GM19397 (cell line): ENCODE results near the gene PACRG.

Experiments
- ATAC-seq: cut with Tn5 transposase; IDR thresholded peaks from one replicate; pipeline ENCODE4 v1.9.1; 2021; ENCODE audit warnings: mild to moderate bottlenecking, moderate library complexity; ENCODE audit not compliant: unreplicated experiment

Gene PACRG

GRCh38 chr6:162773996-162774395, 46.2 kb downstream of the PACRG start:
- ATAC-seq, result no peak

GRCh38 chr6:162777091-162777490, 49.3 kb downstream of the PACRG start:
- ATAC-seq, result no peak

- ATAC-seq, result no peak
These were observed 50.8 kb downstream of the PACRG start for GRCh38 chr6:162778603-162779002.

DNA sequence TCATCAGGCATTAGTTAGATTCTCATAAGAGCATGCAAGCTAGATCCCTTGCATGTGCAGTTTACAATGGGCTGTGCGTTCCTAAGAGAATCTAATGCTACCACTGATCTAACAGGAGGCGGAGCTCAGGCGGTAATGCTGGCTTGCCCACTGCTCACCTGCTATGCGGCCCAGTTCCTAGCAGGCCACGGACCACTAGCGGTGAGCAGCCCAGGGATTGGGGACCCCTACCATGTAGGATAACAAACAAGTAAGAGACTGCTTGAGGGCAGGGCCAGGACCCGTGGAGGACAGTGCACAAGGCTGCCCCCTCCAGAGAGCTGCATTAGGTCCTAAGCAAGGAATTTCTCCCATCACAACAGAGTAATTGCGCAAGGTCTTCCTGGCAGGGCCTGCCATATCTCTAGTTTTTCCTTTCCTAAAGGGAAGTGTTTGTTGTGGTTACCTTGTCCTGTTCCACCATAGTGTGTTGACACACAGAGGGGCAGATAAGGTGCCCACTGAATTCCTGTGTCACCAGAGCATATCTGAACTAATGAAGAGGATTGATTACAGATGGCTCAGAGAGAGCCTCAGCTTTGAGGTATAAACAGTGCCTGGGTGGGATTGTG, 58.0 kb downstream of the PACRG start:
- ATAC-seq, result no peak

- ATAC-seq, result no peak
These were observed 70.9 kb downstream of the PACRG start for GRCh38 chr6:162798546-162799266.

DNA sequence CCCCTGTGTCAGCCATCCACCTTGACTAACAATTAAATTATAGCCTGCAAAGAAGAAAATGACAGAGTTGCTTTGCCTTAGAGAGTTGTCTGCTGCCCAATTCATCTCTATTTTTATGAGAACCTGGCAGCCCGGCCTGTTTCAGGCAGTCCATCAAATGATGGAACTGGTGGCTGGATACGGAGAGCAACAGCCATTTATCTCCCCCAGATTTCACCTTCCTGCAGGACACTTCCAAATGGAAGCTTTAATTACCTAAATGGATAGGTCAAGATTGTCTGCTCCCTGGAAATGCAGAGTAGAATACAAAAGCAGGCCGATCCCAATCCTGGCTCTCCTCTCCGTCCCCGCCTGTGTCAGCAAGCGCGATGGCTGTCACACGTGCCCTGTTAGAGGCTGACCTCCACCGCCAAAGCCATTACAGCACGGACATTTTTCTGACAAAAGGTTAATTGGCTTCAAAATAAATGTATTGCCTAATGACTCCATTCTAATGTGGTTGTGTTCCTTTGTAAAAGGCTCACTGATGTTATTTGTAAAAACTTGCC, 86.7 kb downstream of the PACRG start:
- ATAC-seq, result no peak

- no peak for ATAC-seq
These were observed 89.4 kb downstream of the PACRG start for GRCh38 chr6:162817196-162817595.

DNA sequence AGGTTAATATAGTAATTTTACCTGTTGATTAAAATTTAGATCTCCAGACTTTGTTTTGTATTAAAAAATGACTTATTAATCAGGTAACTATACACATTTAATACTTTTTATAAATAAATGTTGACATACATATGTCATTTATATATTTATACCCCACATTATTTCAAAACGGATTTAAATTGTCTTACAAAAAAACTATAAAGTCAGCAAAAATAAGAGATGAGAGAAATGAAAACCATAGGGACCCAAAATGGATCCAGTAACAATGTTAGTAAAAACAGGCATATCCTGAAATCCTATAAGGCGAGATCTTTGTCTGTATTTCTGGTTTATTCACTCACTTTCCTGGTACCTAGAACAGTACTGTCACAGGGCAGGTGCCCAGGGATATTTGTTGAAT, 91.5 kb downstream of the PACRG start:
- ATAC-seq, result no peak

- no peak for ATAC-seq
These were observed 93.3 kb downstream of the PACRG start for GRCh38 chr6:162821102-162821501.

DNA sequence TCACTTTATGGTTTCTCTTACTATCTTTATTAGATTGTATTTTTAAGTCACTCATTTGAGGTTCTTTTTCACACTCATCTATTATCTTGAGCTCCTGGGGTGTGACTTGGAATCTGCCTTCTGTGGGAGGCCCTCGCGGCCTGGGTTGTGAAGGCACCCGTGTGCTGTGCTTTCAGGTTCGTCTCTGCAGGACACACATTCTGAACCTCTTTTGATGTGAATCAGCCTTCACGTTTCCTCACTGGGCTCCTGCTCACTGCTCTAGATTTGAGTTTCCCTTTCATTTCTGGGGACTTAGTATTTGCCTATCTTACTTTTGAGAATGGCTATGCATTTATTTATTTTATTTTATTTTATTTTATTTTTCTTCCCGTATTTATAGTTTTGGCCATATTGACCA, 97.8 kb downstream of the PACRG start:
- no peak for ATAC-seq

DNA sequence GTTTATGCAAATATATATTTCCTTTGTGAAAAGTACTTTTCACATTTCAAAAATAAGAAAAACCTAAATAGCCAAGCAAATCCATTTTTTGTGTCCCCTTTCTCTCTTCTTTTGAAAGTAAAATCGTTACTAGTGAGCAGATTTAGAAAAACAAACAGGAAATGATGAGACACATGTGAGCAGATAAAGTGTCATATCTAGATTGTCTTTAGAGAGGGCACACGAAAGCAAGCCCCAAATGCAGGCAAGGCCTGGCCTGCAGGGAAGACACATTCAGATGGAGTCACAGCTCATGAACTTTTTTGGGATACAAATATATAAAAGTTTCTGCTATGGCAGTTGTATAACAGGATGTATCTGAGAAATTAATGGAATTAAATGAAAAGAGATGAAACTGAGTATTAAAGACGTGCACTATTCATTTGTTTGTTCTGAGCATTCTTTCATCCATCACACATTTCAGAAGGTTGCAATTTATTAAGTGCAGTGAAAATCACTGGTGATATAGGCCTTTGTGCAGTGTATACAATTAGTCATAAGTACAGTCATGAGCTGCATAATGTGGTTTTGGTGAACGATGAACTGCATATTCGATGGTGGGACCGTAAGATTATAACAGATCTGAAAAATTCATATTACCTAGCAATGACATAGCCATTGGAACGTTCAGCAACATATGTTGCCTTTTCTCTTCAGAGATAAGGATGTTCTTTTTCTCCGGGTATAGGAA, 101.4 kb downstream of the PACRG start:
- ATAC-seq, result no peak

GRCh38 chr6:162833776-162834175, 106.0 kb downstream of the PACRG start:
- ATAC-seq, result no peak

GRCh38 chr6:162845972-162846371, 118.2 kb downstream of the PACRG start:
- no peak for ATAC-seq

DNA sequence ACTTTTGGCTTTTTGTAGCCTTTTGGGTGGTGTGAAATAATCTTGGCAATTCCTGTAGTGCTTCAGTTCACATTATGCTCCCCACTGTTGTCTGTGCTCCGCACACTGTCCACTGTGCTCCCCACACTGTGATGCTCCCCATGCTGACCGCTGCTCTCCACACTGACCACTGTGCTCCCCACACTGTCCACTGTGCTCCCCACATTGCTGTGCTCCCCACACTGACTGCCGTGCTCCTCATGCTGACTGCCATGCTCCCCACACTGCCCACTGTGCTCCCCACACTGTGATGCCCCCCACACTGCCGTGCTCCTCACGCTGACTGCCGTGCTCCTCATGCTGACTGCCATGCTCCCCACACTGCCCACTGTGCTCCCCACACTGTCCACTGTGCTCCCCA, 118.9 kb downstream of the PACRG start:
- no peak for ATAC-seq

GRCh38 chr6:162849269-162849668, 121.5 kb downstream of the PACRG start:
- no peak for ATAC-seq

DNA sequence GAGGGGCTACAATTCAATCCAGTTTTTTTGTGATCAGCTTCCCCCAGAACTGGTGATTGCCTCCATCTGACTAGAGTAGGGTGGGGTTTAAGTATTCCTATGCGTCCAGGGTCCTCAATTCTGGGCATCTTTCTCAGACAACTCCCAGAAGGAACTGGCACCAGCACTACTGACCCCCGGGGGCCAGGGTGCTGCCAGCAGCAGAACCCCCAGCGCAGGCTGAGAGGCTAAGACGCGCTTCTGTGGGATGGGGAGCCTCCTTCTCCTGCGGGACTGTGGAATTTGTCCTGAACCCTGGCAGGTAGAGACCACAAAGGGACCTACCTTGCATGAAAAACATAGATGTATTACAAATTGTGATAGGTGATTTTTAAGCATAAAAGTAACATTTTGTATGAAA, 124.4 kb downstream of the PACRG start:
- no peak for ATAC-seq

- ATAC-seq, result no peak
These were observed 125.2 kb downstream of the PACRG start for GRCh38 chr6:162852840-162853577.

DNA sequence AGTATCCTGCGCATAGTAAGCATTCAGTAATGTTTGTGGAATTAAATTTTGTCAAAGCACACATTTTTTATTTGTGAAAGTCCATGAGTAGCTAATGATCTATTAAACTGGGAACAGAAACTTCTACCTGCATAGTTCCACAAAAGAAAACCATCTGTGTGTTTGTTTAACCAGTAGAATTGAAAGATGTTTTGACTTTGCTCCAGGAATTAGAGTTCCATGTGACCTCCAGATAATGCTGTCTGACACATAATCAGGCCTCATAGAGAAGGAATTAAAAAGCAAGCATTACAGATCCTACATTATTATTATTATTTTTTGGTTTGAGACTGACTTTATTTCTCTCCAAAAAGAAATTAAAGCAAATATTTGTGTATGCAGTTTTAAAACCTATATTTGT, 126.5 kb downstream of the PACRG start:
- ATAC-seq, result no peak

DNA sequence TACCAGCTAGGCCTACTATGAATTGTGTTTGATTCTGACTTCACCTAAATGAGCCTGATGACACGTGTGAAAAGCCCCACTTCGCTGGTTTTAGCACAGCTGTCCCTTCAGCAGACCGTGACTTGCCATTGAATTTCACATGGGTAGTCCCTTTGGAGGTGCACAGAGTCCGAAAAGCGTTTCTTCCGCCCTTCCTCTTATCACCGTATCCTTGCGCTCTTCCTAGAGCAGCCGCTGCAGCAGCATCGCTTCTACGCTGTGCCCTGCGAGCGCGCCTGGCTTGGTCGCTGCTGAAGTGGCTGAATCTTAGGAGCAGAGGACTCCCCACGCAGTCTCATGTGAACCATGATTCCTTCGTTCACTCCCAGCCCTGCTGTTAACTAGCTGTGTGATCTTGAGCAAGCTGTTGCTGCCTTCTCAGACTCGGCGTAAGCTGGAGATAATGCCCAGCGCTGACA, 127.0 kb downstream of the PACRG start:
- no peak for ATAC-seq

- ATAC-seq, result no peak
These were observed 129.1 kb downstream of the PACRG start for GRCh38 chr6:162856885-162857284.

DNA sequence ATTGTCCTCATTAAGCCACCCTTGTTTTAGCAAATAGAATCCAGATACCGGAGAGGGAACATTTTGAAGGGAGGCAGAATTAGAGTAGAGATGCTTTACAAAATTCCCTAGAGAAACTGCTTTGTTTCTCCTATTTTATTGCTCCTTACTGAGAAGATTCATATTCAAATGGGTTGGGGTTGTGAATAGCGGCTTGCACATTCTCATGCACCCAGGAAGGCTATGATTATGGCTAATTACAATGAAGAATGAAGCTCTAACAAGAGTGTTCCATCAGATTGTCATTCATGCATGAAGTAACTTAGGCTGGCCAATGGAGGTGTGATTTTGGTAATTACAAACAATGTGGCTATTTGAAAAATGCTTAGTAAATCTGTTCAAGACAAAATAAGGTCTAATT, 129.6 kb downstream of the PACRG start:
- ATAC-seq, result no peak
